Measurements from ENCODE around the gene CLEC18B. TPM values are rescaled to one million over a fixed set of nuclear protein-coding genes. Genes with fewer than 3 reads are reported as not detected.

Gene CLEC18B
- 0.53 and 1.4 TPM in 2 replicates for total RNA-seq

GRCh38 chr16:74420612-74421481 is at the start of gene CLEC18B:
TSS of gene CLEC18B (minus strand) at chr16:74421478. CDS start at chr16:74421270, 208 bp downstream.

Other genes with a start within 250 kb of the CLEC18B start
- gene PSMD7, start 124.7 kb downstream of the CLEC18B start, total RNA-seq = 80.2 and 82.8 TPM in 2 replicates
- gene NPIPB15, start 45.2 kb downstream of the CLEC18B start, total RNA-seq = 0.37 and 0.92 TPM in 2 replicates
- 148 and 240 TPM in 2 replicates for gene GLG1, start 185.6 kb upstream of the CLEC18B start, total RNA-seq
- gene RFWD3, start 245.4 kb upstream of the CLEC18B start, total RNA-seq = 15.3 and 24.3 TPM in 2 replicates